MM.1S (cell line): ENCODE data around the gene CLSTN1.

Experiments
- DNase-seq: peaks from one replicate; pipeline ENCODE4 v3.0.0-alpha.2; 2015
- H2AFZ ChIP-seq: fragments of 300-600 bp; sonication (generic); 2 replicates; pipeline ENCODE4 v1.6.0; 2016; ENCODE audit warnings: antibody characterized with exemption, low read length
- H3F3A ChIP-seq: fragments of 300-600 bp; sonication (generic); 2 replicates; pipeline ENCODE4 v1.6.1; 2016; ENCODE audit warnings: mild to moderate bottlenecking, antibody characterized with exemption, low read length, moderate library complexity, mixed read lengths; ENCODE audit not compliant: insufficient read depth
- H3K27ac ChIP-seq: fragments of 300-600 bp; sonication (generic); 2 replicates; pipeline ENCODE4 v1.5.1; 2016; ENCODE audit warnings: mild to moderate bottlenecking, low read length
- H3K27me3 ChIP-seq: fragments of 300-600 bp; sonication (generic); replicated peaks from 2 replicates; pipeline ENCODE4 v1.6.0; 2016; ENCODE audit warnings: low read length; ENCODE audit not compliant: insufficient read depth
- H3K36me3 ChIP-seq: fragments of 300-600 bp; sonication (generic); replicated peaks from 2 replicates; pipeline ENCODE4 v1.6.1; 2016; ENCODE audit warnings: mild to moderate bottlenecking, low read length, mixed read lengths; ENCODE audit not compliant: insufficient read depth
- H3K4me1 ChIP-seq: fragments of 300-600 bp; sonication (generic); 2 replicates; pipeline ENCODE4 v1.6.1; 2016; ENCODE audit warnings: low read length, mixed read lengths
- H3K4me2 ChIP-seq: fragments of 300-600 bp; sonication (generic); 2 replicates; pipeline ENCODE4 v1.6.0; 2016; ENCODE audit warnings: low read depth, low read length
- H3K4me3 ChIP-seq: fragments of 300-600 bp; sonication (generic); 2 replicates; pipeline ENCODE4 v1.5.1; 2016; ENCODE audit warnings: low read length, mixed read lengths
- H3K79me2 ChIP-seq: fragments of 300-600 bp; sonication (generic); 2 replicates; pipeline ENCODE4 v1.6.1; 2016; ENCODE audit warnings: mixed run types, low read length, mixed read lengths
- H3K9ac ChIP-seq: fragments of 300-600 bp; sonication (generic); 2 replicates; pipeline ENCODE4 v1.6.1; 2016; ENCODE audit warnings: low read length, mixed read lengths
- H3K9me2 ChIP-seq: fragments of 300-600 bp; sonication (generic); replicated peaks from 2 replicates; pipeline ENCODE4 v1.6.1; 2016; ENCODE audit warnings: mild to moderate bottlenecking, low read length, mixed read lengths; ENCODE audit not compliant: insufficient read depth
- H3K9me3 ChIP-seq: fragments of 300-600 bp; sonication (generic); replicated peaks from 2 replicates; pipeline ENCODE4 v1.6.1; 2016; ENCODE audit warnings: mild to moderate bottlenecking, low read length, mixed read lengths; ENCODE audit not compliant: insufficient read depth
- H4K20me1 ChIP-seq: fragments of 300-600 bp; sonication (generic); 2 replicates; pipeline ENCODE4 v1.6.1; 2016; ENCODE audit warnings: mild to moderate bottlenecking, low read length, moderate library complexity, mixed read lengths; ENCODE audit not compliant: insufficient read depth
- CTCF ChIP-seq: fragments of 300-600 bp; sonication (generic); IDR thresholded peaks from 2 replicates; pipeline ENCODE4 v1.5.1; 2016; ENCODE audit warnings: antibody characterized with exemption, low read length, mixed read lengths
- EZH2 ChIP-seq: fragments of 300-600 bp; sonication (generic); optimal IDR thresholded peaks from 2 replicates; pipeline ENCODE3; 2017; ENCODE audit warnings: low read depth, mild to moderate bottlenecking, antibody characterized with exemption, low read length, mixed read lengths
- EZH2phosphoT487 ChIP-seq: fragments of 300-600 bp; sonication (generic); IDR thresholded peaks from 2 replicates; pipeline ENCODE4 v1.6.1; 2018; ENCODE audit warnings: antibody characterized with exemption, low read length

Gene CLSTN1

GRCh38 chr1:9861360-9861759 is 37.6 kb upstream of the CLSTN1 start:
- Histone ChIP-seq H3K9me3 (no peaks in the 10 kb centered on the region), H3K4me1 (peaks cover 9% of the 10 kb centered on the region; the same call in 1 of the 2 replicates), H3K27ac (no peak overlapping the region), H3K4me3 (no peak overlapping the region), H3K36me3 (no peaks in the 10 kb centered on the region), H3K9ac (no peak overlapping the region), H3K27me3 (no peaks in the 10 kb centered on the region), H3F3A (no peaks in the 10 kb centered on the region), H3K4me2 (no peak overlapping the region), H3K9me2 (no peaks in the 10 kb centered on the region), H2AFZ (no peak overlapping the region), H3K79me2 (no peaks in the 10 kb centered on the region), H4K20me1 (no peaks in the 10 kb centered on the region)
- TF ChIP-seq CTCF (no peak), EZH2 (no peak), EZH2phosphoT487 (no peak)
- DNase-seq = no peak

GRCh38 chr1:9860887-9861286 is 37.1 kb upstream of the CLSTN1 start:
- no peak overlapping the region for H2AFZ ChIP-seq
- peaks cover 9% of the 10 kb centered on the region; the same call in 1 of the 2 replicates for H3K4me1 ChIP-seq
- no peaks in the 10 kb centered on the region for H4K20me1 ChIP-seq
- no peaks in the 10 kb centered on the region for H3K9me3 ChIP-seq
- H3K9ac ChIP-seq = no peak overlapping the region
- no peak overlapping the region for H3K27ac ChIP-seq
- no peak for TF ChIP-seq CTCF
- no peak for TF ChIP-seq EZH2
- TF ChIP-seq EZH2phosphoT487 = no peak
- no peak overlapping the region for H3K4me3 ChIP-seq
- DNase-seq = no peak
- no peaks in the 10 kb centered on the region for H3K9me2 ChIP-seq
- H3K4me2 ChIP-seq = no peak overlapping the region
- no peaks in the 10 kb centered on the region for H3K79me2 ChIP-seq
- H3F3A ChIP-seq = no peaks in the 10 kb centered on the region
- H3K36me3 ChIP-seq = no peaks in the 10 kb centered on the region
- H3K27me3 ChIP-seq = no peaks in the 10 kb centered on the region

- no peaks in the 10 kb centered on the region for H3K27me3 ChIP-seq
- TF ChIP-seq CTCF (no peak), EZH2 (no peak), EZH2phosphoT487 (no peak)
- no peaks in the 10 kb centered on the region for H3K9me2 ChIP-seq
- no peak overlapping the region for H2AFZ ChIP-seq
- no peak overlapping the region for H3K4me2 ChIP-seq
- H3K27ac ChIP-seq = no peak overlapping the region
- H3K9ac ChIP-seq = no peak overlapping the region
- no peaks in the 10 kb centered on the region for H3F3A ChIP-seq
- DNase-seq = no peak
- peaks cover 9% of the 10 kb centered on the region; the same call in 1 of the 2 replicates for H3K4me1 ChIP-seq
- no peaks in the 10 kb centered on the region for H3K9me3 ChIP-seq
- no peaks in the 10 kb centered on the region for H4K20me1 ChIP-seq
- no peak overlapping the region for H3K4me3 ChIP-seq
- no peaks in the 10 kb centered on the region for H3K79me2 ChIP-seq
- H3K36me3 ChIP-seq = no peaks in the 10 kb centered on the region
These were observed 35.7 kb upstream of the CLSTN1 start for GRCh38 chr1:9859281-9860014.
